ENCODE results near the gene TMEFF2. TPM values are rescaled to one million over a fixed set of nuclear protein-coding genes. Genes with fewer than 3 reads are reported as not detected.

Gene TMEFF2
- total RNA-seq, 1 donor from 2014 or later = 0.16 TPM

- intact Hi-C loops (cut with micrococcal nuclease) = no loop called here
- no peak for DNase-seq
- TF ChIP-seq, protein P1, sequence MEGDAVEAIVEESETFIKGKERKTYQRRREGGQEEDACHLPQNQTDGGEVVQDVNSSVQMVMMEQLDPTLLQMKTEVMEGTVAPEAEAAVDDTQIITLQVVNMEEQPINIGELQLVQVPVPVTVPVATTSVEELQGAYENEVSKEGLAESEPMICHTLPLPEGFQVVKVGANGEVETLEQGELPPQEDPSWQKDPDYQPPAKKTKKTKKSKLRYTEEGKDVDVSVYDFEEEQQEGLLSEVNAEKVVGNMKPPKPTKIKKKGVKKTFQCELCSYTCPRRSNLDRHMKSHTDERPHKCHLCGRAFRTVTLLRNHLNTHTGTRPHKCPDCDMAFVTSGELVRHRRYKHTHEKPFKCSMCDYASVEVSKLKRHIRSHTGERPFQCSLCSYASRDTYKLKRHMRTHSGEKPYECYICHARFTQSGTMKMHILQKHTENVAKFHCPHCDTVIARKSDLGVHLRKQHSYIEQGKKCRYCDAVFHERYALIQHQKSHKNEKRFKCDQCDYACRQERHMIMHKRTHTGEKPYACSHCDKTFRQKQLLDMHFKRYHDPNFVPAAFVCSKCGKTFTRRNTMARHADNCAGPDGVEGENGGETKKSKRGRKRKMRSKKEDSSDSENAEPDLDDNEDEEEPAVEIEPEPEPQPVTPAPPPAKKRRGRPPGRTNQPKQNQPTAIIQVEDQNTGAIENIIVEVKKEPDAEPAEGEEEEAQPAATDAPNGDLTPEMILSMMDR (IDR thresholded peaks at IDR 0.05; ENCODE audit: borderline replicate concordance) = no peak
These were observed 189.5 kb downstream of the TMEFF2 start for GRCh38 chr2:192005211-192005610.

GRCh38 chr2:192004188-192004963 is 190.4 kb downstream of the TMEFF2 start:
- no peak overlapping the region for H3K4me3 ChIP-seq
- H3K36me3 ChIP-seq = no peaks in the 10 kb centered on the region

More at GRCh38 chr2:192005211-192005610, 189.5 kb downstream of the TMEFF2 start:
- Histone ChIP-seq H3K36me3 (no peaks in the 10 kb centered on the region), H3K27me3 (ENCODE audit: low read depth) (no peaks in the 10 kb centered on the region), H3K4me3 (no peak overlapping the region), H3K27ac (replicated peaks) (no peak overlapping the region), H3K4me1 (peaks cover 35% of the 10 kb centered on the region), H3K9me3 (replicated peaks) (no peaks in the 10 kb centered on the region)

GRCh38 chr2:192002418-192002817 is 192.3 kb downstream of the TMEFF2 start:
- no peaks in the 10 kb centered on the region for H3K36me3 ChIP-seq
- intact Hi-C loops (cut with micrococcal nuclease) = no loop called here
- no peak for DNase-seq

More at GRCh38 chr2:192004188-192004963, 190.4 kb downstream of the TMEFF2 start:
- no peaks in the 10 kb centered on the region for H3K27me3 ChIP-seq (ENCODE audit: low read depth)
- peaks cover 32% of the 10 kb centered on the region for H3K4me1 ChIP-seq
- no peak for DNase-seq
- no peak overlapping the region for H3K27ac ChIP-seq (replicated peaks)
- intact Hi-C loops (cut with micrococcal nuclease) = no loop called here
- H3K9me3 ChIP-seq (replicated peaks) = no peaks in the 10 kb centered on the region
- TF ChIP-seq, protein P1 (IDR thresholded peaks at IDR 0.05; ENCODE audit: borderline replicate concordance) = no peak

GRCh38 chr2:192000196-192000980 is 194.3 kb downstream of the TMEFF2 start:
- peaks cover 15% of the 10 kb centered on the region for H3K4me1 ChIP-seq
- no peak for DNase-seq
- intact Hi-C loops (cut with micrococcal nuclease) = no loop called here
- TF ChIP-seq, protein P1 (IDR thresholded peaks at IDR 0.05; ENCODE audit: borderline replicate concordance) = no peak
- H3K9me3 ChIP-seq (replicated peaks) = no peaks in the 10 kb centered on the region
- H3K27ac ChIP-seq (replicated peaks) = no peak overlapping the region
- no peak overlapping the region for H3K4me3 ChIP-seq
- H3K36me3 ChIP-seq = no peaks in the 10 kb centered on the region
- H3K27me3 ChIP-seq (ENCODE audit: low read depth) = no peaks in the 10 kb centered on the region

More at GRCh38 chr2:192002418-192002817, 192.3 kb downstream of the TMEFF2 start:
- TF ChIP-seq, protein P1 (IDR thresholded peaks at IDR 0.05; ENCODE audit: borderline replicate concordance) = no peak
- H3K27ac ChIP-seq (replicated peaks) = no peak overlapping the region
- H3K4me3 ChIP-seq = no peak overlapping the region
- no peaks in the 10 kb centered on the region for H3K27me3 ChIP-seq (ENCODE audit: low read depth)
- H3K9me3 ChIP-seq (replicated peaks) = no peaks in the 10 kb centered on the region
- peaks cover 16% of the 10 kb centered on the region for H3K4me1 ChIP-seq

- intact Hi-C loops (cut with micrococcal nuclease) = no loop called here
- Histone ChIP-seq H3K36me3 (no peaks in the 10 kb centered on the region), H3K27me3 (ENCODE audit: low read depth) (no peaks in the 10 kb centered on the region), H3K4me3 (no peak overlapping the region), H3K4me1 (peaks cover 15% of the 10 kb centered on the region), H3K9me3 (replicated peaks) (no peaks in the 10 kb centered on the region), H3K27ac (replicated peaks) (no peak overlapping the region)
- TF ChIP-seq, protein P1 (IDR thresholded peaks at IDR 0.05; ENCODE audit: borderline replicate concordance) = no peak
- no peak for DNase-seq
These were observed 195.5 kb downstream of the TMEFF2 start for GRCh38 chr2:191999101-191999841.
